Cardiac fibroblast (primary cell): Measurements from ENCODE around the gene ADAMTS9.
A peak's percentile ranks its signal among the peaks of the same experiment; 100 is the strongest.

ENCODE experiments used
- DNase-seq, 2 donors: peaks; one replicate each; pipeline versions ENCODE4 v3.0.0 to v3.0.0-alpha.2; 2010; ENCODE audit warnings: low read depth in 2 of 2
- H3K4me3 ChIP-seq, 2 donors: replicated peaks in 1 of 2; 1 replicate in 1 of 2; 2 replicates in 1 of 2; pipeline ENCODE4 v1.5.1; 2011; ENCODE audit warnings: low read depth in 2 of 2, low read length in 2 of 2, mild to moderate bottlenecking in 2 of 2, moderate library complexity in 1 of 2
- CTCF ChIP-seq: IDR thresholded peaks from one replicate; pipeline ENCODE4 v1.5.1; 2011; ENCODE audit warnings: low read depth, mild to moderate bottlenecking, low read length, inconsistent platforms

The ADAMTS9 gene

DNA sequence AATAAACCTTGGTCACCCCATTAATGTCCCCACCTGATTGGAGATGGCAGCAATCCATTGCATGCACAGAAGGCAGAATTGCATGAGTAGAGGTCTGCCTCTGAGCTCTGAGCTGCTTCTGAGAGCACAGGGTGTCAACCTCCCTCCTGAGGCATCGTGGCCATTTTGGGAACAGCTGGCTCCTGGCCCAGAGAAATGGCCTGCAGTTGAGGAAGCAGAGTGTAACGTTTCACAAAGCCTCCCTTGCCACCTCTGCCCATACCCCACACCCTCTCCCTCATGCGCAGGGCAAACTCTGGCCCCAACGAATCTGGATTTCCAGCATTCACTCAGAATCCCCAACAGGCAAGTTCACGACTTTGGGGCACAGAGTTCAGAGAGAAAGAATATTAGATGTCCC is 198.9 kb downstream of the ADAMTS9 start:
- DNase-seq: no peak
- no peak for TF ChIP-seq CTCF
- no peak overlapping the region for H3K4me3 ChIP-seq

GRCh38 chr3:64484289-64484992 is 203.4 kb downstream of the ADAMTS9 start:
- no peak overlapping the region for H3K4me3 ChIP-seq
- DNase-seq: peak; percentile 88 to 90
- TF ChIP-seq CTCF: peak; percentile 79

DNA sequence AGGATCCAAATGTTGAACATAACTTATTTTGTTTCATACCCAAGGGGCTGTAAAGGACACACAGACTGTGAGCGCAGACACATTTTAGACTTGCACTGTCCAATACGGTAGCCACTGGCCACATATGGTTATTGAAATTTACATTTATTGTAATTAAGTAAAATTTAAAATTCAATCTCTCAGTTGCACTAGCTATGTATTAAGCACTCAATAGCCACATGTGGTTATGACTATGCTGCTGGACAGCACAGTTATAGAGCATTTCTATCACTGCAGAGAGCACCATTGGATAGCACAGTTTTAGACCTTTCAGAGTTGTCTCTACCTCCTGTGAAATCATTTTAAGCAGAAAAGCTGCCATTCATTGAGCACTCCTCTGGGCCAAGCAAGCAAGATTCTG is 204.3 kb downstream of the ADAMTS9 start:
- no peak for DNase-seq
- H3K4me3 ChIP-seq: no peak overlapping the region
- TF ChIP-seq CTCF: no peak

DNA sequence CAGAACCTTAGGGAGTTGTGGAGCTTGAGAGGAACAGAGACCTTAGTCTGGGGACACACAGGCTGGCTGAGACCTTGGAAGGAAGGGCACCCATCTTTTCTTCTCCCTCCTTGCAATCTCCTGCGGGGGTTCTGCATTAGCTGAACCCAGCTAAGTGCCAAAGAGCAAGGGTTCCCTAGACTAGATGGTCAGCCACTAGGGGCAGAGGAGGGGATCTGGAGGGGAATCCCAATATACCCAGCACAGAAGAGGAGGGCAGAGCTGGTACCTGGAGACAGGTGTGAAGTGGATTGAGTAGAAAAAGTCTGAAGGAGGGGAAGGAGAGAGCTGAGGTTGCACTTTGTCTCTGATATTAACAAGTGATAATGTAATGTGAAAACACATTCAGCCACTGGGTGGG is 212.8 kb downstream of the ADAMTS9 start:
- peak; percentile 5 for TF ChIP-seq CTCF
- DNase-seq: no peak
- H3K4me3 ChIP-seq: no peak overlapping the region

DNA sequence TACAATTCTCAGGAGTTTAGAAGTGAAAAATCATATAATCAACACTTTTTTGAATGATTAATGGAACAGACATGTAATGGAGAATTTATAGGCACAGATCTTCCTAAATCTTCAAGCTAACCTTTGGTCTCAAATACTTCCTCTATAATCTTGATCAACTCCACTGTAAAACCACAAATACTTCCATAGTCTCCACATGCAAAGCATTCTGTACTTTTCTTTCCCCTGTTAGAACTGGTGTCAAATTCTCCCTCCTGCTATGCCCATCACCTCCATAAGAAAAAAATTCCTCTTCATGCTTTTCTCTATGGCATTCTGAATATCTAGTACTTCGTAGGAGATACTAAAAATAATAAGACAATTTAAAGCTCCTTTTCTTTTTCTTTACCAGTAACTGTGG is 214.3 kb downstream of the ADAMTS9 start:
- TF ChIP-seq CTCF: no peak
- no peak overlapping the region for H3K4me3 ChIP-seq
- no peak for DNase-seq

- no peak for TF ChIP-seq CTCF
- no peak overlapping the region for H3K4me3 ChIP-seq
- DNase-seq: no peak
These were observed 217.4 kb downstream of the ADAMTS9 start for GRCh38 chr3:64470436-64470835.

- no peak for TF ChIP-seq CTCF
- no peak for DNase-seq
- H3K4me3 ChIP-seq: no peak overlapping the region
These were observed 220.4 kb downstream of the ADAMTS9 start for GRCh38 chr3:64467255-64467944.
